SK-N-SH (cell line): ENCODE data around the gene ZNF490. TPM values are rescaled to one million over a fixed set of nuclear protein-coding genes. Genes with fewer than 3 reads are reported as not detected.

Experiments
- CTCF ChIA-PET: fragments of 300-600, 350-600 bp; formaldehyde crosslinking; extraction: SDS; loops from one replicate; lab custom pipeline; 2021; lab: Yijun Ruan, JAX
- POLR2A ChIA-PET: fragments of 350-600 bp; sonication (Branson Sonifier 250); formaldehyde crosslinking; extraction: SDS; loops from one replicate; lab custom pipeline; 2020; ENCODE audit warnings: antibody characterized with exemption, inconsistent platforms; lab: Yijun Ruan, JAX
- DNase-seq: peaks from one replicate; pipeline ENCODE4 v3.0.0; 2012
- H2AFZ ChIP-seq: fragments of 200-600 bp; sonication (generic); 2 replicates; pipeline ENCODE4 v1.8.1; 2016; ENCODE audit warnings: antibody characterized with exemption, mild to moderate bottlenecking, low read depth
- H3F3A ChIP-seq: fragments of 200-600 bp; sonication (generic); replicated peaks from 2 replicates; pipeline ENCODE3; 2016; ENCODE audit warnings: antibody characterized with exemption, mild to moderate bottlenecking; ENCODE audit not compliant: insufficient read depth
- H3K27ac ChIP-seq, 2 experiments: fragments of 200-500 bp in 1 of 2; fragments of 200-600 bp in 1 of 2; sonication (Bioruptor generic) in 1 of 2; sonication (generic), shearing (Covaris generic) in 1 of 2; 2 replicates each; pipeline versions ENCODE4 v1.5.1 to v1.6.1; 2014 to 2016; ENCODE audit warnings: low read depth in 2 of 2, inconsistent platforms in 1 of 2, low read length in 1 of 2, mild to moderate bottlenecking in 1 of 2, mixed read lengths in 1 of 2
- H3K27me3 ChIP-seq: fragments of 200-600 bp; sonication (generic), shearing (Covaris generic); 2 replicates; pipeline ENCODE4 v1.6.1; 2016; ENCODE audit warnings: mixed run types; ENCODE audit not compliant: insufficient read depth
- H3K36me3 ChIP-seq, 2 experiments: fragments of 200-500 bp in 1 of 2; fragments of 200-600 bp in 1 of 2; sonication (Bioruptor generic) in 1 of 2; sonication (generic) in 1 of 2; replicated peaks in 1 of 2; 2 replicates each; pipeline versions ENCODE3 to v1.5.1; 2014 to 2016; ENCODE audit warnings: low read length in 1 of 2, mild to moderate bottlenecking in 1 of 2; ENCODE audit not compliant: insufficient read depth in 2 of 2, control insufficient read depth in 1 of 2
- H3K4me1 ChIP-seq, 2 experiments: fragments of 200-500 bp in 1 of 2; fragments of 200-600 bp in 1 of 2; sonication (Bioruptor generic) in 1 of 2; sonication (generic), shearing (Covaris generic) in 1 of 2; 2 replicates each; pipeline versions ENCODE4 v1.5.1 to v1.6.1; 2014 to 2016; ENCODE audit warnings: low read depth in 1 of 2, low read length in 1 of 2, mixed run types in 1 of 2; ENCODE audit not compliant: insufficient read depth in 2 of 2, control insufficient read depth in 1 of 2
- H3K4me2 ChIP-seq: fragments of 200-600 bp; sonication (generic), shearing (Covaris generic); 2 replicates; pipeline ENCODE4 v1.6.1; 2017; ENCODE audit warnings: mixed run types
- H3K4me3 ChIP-seq, 2 experiments: fragments of 200-500 bp in 1 of 2; fragments of 200-600 bp in 1 of 2; sonication (Bioruptor generic) in 1 of 2; sonication (generic), shearing (Covaris generic) in 1 of 2; 2 replicates each; pipeline versions ENCODE4 v1.5.1 to v1.8.1; 2014 to 2016; ENCODE audit warnings: low read depth in 2 of 2, inconsistent platforms in 1 of 2, low read length in 1 of 2, mild to moderate bottlenecking in 1 of 2, mixed read lengths in 1 of 2, moderate library complexity in 1 of 2
- H3K79me2 ChIP-seq: fragments of 200-600 bp; sonication (generic); 2 replicates; pipeline ENCODE4 v1.8.1; 2017; ENCODE audit warnings: mild to moderate bottlenecking; ENCODE audit not compliant: insufficient read depth
- H3K9ac ChIP-seq: fragments of 200-600 bp; sonication (generic); 2 replicates; pipeline ENCODE4 v1.6.1; 2017; ENCODE audit warnings: mixed run types
- H3K9me2 ChIP-seq: fragments of 200-600 bp; sonication (generic); 2 replicates; pipeline ENCODE4 v1.6.1; 2017; ENCODE audit warnings: mixed run types
- H3K9me3 ChIP-seq: fragments of 200-600 bp; sonication (generic); 2 replicates; pipeline ENCODE4 v1.6.1; 2017; ENCODE audit warnings: mixed run types, mild to moderate bottlenecking, moderate library complexity
- H4K20me1 ChIP-seq: fragments of 200-600 bp; sonication (generic); 2 replicates; pipeline ENCODE4 v1.6.1; 2017; ENCODE audit warnings: mild to moderate bottlenecking, mixed run types; ENCODE audit not compliant: insufficient read depth
- CHD2 ChIP-seq: fragments of 150-350 bp; IDR thresholded peaks from 2 replicates; pipeline ENCODE4 v1.6.1; 2018; ENCODE audit warnings: low read length; ENCODE audit not compliant: partially characterized antibody
- ELF1 ChIP-seq: IDR thresholded peaks from 2 replicates; pipeline ENCODE4 v1.4.0; 2012
- EP300 ChIP-seq, 2 experiments: IDR thresholded peaks; 2 replicates each; pipeline versions ENCODE4 v1.4.0 to v1.6.1; 2012; ENCODE audit warnings: borderline replicate concordance in 1 of 2, low read depth in 1 of 2, low read length in 1 of 2
- EZH2phosphoT487 ChIP-seq: fragments of 200-600 bp; sonication (generic); IDR thresholded peaks from 2 replicates; pipeline ENCODE4 v1.6.1; 2017; ENCODE audit warnings: low read depth, mixed run types, mild to moderate bottlenecking, antibody characterized with exemption, moderate library complexity, borderline replicate concordance
- FOSL2 ChIP-seq: IDR thresholded peaks from 2 replicates; pipeline ENCODE4 v1.4.0; 2012; ENCODE audit warnings: low read depth, mild to moderate bottlenecking, moderate library complexity, borderline replicate concordance
- GATA2 ChIP-seq: sonication (generic); formaldehyde crosslinking; IDR thresholded peaks from 2 replicates; pipeline ENCODE4 v1.5.0; 2020; ENCODE audit warnings: mild to moderate bottlenecking, missing genetic modification reagents
- JUND ChIP-seq: IDR thresholded peaks from 2 replicates; pipeline ENCODE4 v1.4.0; 2012
- MEF2A ChIP-seq: IDR thresholded peaks from 2 replicates; pipeline ENCODE4 v1.4.0; 2012; ENCODE audit warnings: low read depth, borderline replicate concordance
- NFIC ChIP-seq: IDR thresholded peaks from 2 replicates; pipeline ENCODE4 v1.4.0; 2012; ENCODE audit warnings: borderline replicate concordance
- NRF1 ChIP-seq: IDR thresholded peaks from 2 replicates; pipeline ENCODE4 v1.6.1; 2012; ENCODE audit warnings: low read depth, mild to moderate bottlenecking, low read length
- RCOR1 ChIP-seq: fragments of 150-350 bp; IDR thresholded peaks from 2 replicates; pipeline ENCODE4 v1.6.1; 2017; ENCODE audit warnings: antibody characterized with exemption, low read length
- SIN3A ChIP-seq: IDR thresholded peaks from 2 replicates; pipeline ENCODE4 v1.6.1; 2012; ENCODE audit warnings: low read depth, mild to moderate bottlenecking, low read length, moderate library complexity, borderline replicate concordance
- TCF12 ChIP-seq: IDR thresholded peaks from 2 replicates; pipeline ENCODE4 v1.4.0; 2012
- TEAD4 ChIP-seq: IDR thresholded peaks from 2 replicates; pipeline ENCODE4 v1.4.0; 2012; ENCODE audit warnings: mild to moderate bottlenecking, borderline replicate concordance; ENCODE audit not compliant: insufficient read depth
- WGBS: methylation state at CpG from one replicate; pipeline ENCODE4 v1.1.6; 2017; ENCODE audit warnings: low lambda C conversion rate; 5-methylcytosine and 5-hydroxymethylcytosine counted together
- polyA plus RNA-seq, 3 experiments: library from polyadenylated mRNA; depleted of rRNA; stranded (reverse); fragments of >200 nt; gene quantifications; 2 replicates each; pipeline ENCODE4 v1.2.3, GENCODE V29; 2012
- TF ChIP-seq, protein P1 (sequence below): fragments of 200-600 bp; sonication (generic); IDR thresholded peaks from 2 replicates; pipeline ENCODE4 v1.6.1; 2017; ENCODE audit warnings: antibody characterized with exemption, mild to moderate bottlenecking, moderate library complexity
- TF ChIP-seq, protein P2 (sequence below): IDR thresholded peaks from 2 replicates; pipeline ENCODE4; 2012
- TF ChIP-seq, protein P3 (sequence below): IDR thresholded peaks from 2 replicates; pipeline ENCODE4 v1.6.1; 2012; ENCODE audit warnings: mild to moderate bottlenecking, low read depth, low read length, moderate library complexity
- TF ChIP-seq, protein P4 (sequence below): IDR thresholded peaks from 2 replicates; pipeline ENCODE4 v1.4.0; 2012; ENCODE audit warnings: low read depth, borderline replicate concordance

Gene ZNF490
- polyA plus RNA-seq, 1 of the 3 experiments (the other 2 are of a cell fraction) = 1.3 TPM

DNA sequence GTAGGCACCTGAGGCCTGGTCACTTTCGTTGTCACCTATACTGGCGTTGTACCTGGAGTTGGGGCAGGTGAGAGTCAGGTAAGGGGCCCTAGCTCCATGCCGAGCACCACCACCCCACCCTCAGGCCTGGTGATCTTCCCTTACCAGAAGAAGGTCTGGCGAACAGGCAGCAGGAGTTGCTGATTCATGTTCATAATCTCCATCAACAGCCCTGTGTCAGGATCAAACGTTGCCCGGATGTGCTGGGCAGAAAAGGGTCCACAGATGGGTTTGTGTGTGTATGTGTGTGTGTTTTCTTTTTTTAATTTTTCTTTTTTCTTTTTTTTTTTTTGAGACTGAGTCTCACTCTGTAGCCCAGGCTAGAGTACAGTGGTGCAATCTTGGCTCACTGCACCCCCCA, 41.6 kb upstream of the ZNF490 start:
- ChIA-PET CTCF (interaction anchor here (1.2 to 1.4 kb wide), 2 partner anchors 13 to 20 kb away, joined by 3 to 8 read pairs; no protein-coding TSS in a partner anchor), POLR2A (no interaction called here)
- Histone ChIP-seq H3K9ac (no peak overlapping the region), H3K9me3 (no peaks in the 10 kb centered on the region), H3K4me3 (no peak overlapping the region), H3K79me2 (no peaks in the 10 kb centered on the region), H3K27ac (no peak overlapping the region), H3F3A (no peaks in the 10 kb centered on the region), H3K9me2 (no peaks in the 10 kb centered on the region), H3K4me1 (peaks cover 0 to 8% of the 10 kb centered on the region in 2 experiments; a peak in 1 of 4 replicates), H3K36me3 (peaks cover 0 to 3% of the 10 kb centered on the region in 2 experiments), H2AFZ (no peak overlapping the region)
- DNase-seq = no peak
- WGBS = 95% methylated on average over 5 of the region's 6 CpGs
- TF ChIP-seq ELF1 = no peak
- no peak for TF ChIP-seq EP300 (IDR thresholded peaks at IDR 0.05; ENCODE audit: borderline replicate concordance in 1 of 2, low read depth in 1 of 2, low read length in 1 of 2)
- no peak for TF ChIP-seq JUND
- no peak for TF ChIP-seq EZH2phosphoT487
- TF ChIP-seq MEF2A = no peak
- TF ChIP-seq CHD2 = no peak
- TF ChIP-seq, all 33 proteins: peak for 0
- H4K20me1 ChIP-seq = no peaks in the 10 kb centered on the region
- no peaks in the 10 kb centered on the region for H3K27me3 ChIP-seq
- H3K4me2 ChIP-seq = no peak overlapping the region

DNA sequence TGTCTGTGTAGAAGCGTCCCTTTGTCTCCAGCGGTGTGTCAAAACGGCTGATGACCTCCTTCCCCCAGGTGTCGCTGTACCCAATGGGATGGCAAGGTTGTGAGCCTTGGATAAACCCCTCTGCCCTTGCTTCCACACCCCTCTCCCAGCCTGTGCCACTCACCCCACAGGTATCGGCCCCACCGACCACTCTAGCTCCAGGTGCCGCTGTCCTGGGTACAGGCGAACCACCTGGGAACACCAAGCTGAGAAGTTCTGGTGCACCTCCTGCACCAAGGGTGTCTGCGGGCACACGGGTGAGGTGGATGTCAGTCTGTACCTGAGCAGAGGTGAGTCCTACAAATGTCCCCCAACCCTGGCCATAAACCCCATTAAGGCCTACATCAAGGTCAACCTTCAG, 39.3 kb upstream of the ZNF490 start:
- H3K9ac ChIP-seq = no peak overlapping the region
- no peaks in the 10 kb centered on the region for H3K9me2 ChIP-seq
- ChIA-PET CTCF (interaction anchor here (1.3 to 1.8 kb wide), 3 partner anchors 10 to 89 kb away, joined by 3 to 11 read pairs (median 4); a partner anchor contains a TSS), POLR2A (no interaction called here)
- no peaks in the 10 kb centered on the region for H3K27me3 ChIP-seq
- H3K9me3 ChIP-seq = no peaks in the 10 kb centered on the region
- no peaks in the 10 kb centered on the region for H3F3A ChIP-seq
- WGBS = 97% methylated on average over 10 of the region's 10 CpGs
- H3K4me3 ChIP-seq = no peak overlapping the region
- peaks cover 0 to 8% of the 10 kb centered on the region in 2 experiments; a peak in 1 of 4 replicates for H3K4me1 ChIP-seq
- H3K36me3 ChIP-seq = peaks cover 0 to 3% of the 10 kb centered on the region in 2 experiments
- no peak overlapping the region for H3K27ac ChIP-seq
- H3K4me2 ChIP-seq = no peak overlapping the region
- no peaks in the 10 kb centered on the region for H3K79me2 ChIP-seq
- H2AFZ ChIP-seq = no peak overlapping the region
- H4K20me1 ChIP-seq = no peaks in the 10 kb centered on the region
- peak; percentile 12 for DNase-seq
- TF ChIP-seq, protein P1, sequence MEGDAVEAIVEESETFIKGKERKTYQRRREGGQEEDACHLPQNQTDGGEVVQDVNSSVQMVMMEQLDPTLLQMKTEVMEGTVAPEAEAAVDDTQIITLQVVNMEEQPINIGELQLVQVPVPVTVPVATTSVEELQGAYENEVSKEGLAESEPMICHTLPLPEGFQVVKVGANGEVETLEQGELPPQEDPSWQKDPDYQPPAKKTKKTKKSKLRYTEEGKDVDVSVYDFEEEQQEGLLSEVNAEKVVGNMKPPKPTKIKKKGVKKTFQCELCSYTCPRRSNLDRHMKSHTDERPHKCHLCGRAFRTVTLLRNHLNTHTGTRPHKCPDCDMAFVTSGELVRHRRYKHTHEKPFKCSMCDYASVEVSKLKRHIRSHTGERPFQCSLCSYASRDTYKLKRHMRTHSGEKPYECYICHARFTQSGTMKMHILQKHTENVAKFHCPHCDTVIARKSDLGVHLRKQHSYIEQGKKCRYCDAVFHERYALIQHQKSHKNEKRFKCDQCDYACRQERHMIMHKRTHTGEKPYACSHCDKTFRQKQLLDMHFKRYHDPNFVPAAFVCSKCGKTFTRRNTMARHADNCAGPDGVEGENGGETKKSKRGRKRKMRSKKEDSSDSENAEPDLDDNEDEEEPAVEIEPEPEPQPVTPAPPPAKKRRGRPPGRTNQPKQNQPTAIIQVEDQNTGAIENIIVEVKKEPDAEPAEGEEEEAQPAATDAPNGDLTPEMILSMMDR = no peak
- TF ChIP-seq JUND = no peak
- no peak for TF ChIP-seq TEAD4
- no peak for TF ChIP-seq RCOR1
- TF ChIP-seq NRF1 = no peak
- TF ChIP-seq FOSL2 = no peak
- TF ChIP-seq TCF12 = no peak
- TF ChIP-seq, protein P2, sequence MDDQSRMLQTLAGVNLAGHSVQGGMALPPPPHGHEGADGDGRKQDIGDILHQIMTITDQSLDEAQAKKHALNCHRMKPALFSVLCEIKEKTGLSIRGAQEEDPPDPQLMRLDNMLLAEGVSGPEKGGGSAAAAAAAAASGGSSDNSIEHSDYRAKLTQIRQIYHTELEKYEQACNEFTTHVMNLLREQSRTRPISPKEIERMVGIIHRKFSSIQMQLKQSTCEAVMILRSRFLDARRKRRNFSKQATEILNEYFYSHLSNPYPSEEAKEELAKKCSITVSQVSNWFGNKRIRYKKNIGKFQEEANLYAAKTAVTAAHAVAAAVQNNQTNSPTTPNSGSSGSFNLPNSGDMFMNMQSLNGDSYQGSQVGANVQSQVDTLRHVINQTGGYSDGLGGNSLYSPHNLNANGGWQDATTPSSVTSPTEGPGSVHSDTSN = no peak
- TF ChIP-seq, protein P3, sequence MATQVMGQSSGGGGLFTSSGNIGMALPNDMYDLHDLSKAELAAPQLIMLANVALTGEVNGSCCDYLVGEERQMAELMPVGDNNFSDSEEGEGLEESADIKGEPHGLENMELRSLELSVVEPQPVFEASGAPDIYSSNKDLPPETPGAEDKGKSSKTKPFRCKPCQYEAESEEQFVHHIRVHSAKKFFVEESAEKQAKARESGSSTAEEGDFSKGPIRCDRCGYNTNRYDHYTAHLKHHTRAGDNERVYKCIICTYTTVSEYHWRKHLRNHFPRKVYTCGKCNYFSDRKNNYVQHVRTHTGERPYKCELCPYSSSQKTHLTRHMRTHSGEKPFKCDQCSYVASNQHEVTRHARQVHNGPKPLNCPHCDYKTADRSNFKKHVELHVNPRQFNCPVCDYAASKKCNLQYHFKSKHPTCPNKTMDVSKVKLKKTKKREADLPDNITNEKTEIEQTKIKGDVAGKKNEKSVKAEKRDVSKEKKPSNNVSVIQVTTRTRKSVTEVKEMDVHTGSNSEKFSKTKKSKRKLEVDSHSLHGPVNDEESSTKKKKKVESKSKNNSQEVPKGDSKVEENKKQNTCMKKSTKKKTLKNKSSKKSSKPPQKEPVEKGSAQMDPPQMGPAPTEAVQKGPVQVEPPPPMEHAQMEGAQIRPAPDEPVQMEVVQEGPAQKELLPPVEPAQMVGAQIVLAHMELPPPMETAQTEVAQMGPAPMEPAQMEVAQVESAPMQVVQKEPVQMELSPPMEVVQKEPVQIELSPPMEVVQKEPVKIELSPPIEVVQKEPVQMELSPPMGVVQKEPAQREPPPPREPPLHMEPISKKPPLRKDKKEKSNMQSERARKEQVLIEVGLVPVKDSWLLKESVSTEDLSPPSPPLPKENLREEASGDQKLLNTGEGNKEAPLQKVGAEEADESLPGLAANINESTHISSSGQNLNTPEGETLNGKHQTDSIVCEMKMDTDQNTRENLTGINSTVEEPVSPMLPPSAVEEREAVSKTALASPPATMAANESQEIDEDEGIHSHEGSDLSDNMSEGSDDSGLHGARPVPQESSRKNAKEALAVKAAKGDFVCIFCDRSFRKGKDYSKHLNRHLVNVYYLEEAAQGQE = no peak
- no peak for TF ChIP-seq SIN3A
- TF ChIP-seq GATA2 = no peak
- TF ChIP-seq, protein P4, sequence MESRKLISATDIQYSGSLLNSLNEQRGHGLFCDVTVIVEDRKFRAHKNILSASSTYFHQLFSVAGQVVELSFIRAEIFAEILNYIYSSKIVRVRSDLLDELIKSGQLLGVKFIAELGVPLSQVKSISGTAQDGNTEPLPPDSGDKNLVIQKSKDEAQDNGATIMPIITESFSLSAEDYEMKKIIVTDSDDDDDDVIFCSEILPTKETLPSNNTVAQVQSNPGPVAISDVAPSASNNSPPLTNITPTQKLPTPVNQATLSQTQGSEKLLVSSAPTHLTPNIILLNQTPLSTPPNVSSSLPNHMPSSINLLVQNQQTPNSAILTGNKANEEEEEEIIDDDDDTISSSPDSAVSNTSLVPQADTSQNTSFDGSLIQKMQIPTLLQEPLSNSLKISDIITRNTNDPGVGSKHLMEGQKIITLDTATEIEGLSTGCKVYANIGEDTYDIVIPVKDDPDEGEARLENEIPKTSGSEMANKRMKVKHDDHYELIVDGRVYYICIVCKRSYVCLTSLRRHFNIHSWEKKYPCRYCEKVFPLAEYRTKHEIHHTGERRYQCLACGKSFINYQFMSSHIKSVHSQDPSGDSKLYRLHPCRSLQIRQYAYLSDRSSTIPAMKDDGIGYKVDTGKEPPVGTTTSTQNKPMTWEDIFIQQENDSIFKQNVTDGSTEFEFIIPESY = no peak
- no peak for TF ChIP-seq NFIC
- TF ChIP-seq MEF2A = no peak
